Loucy (cell line): ENCODE data around the gene ACVR2B.

Experiments
- H2AFZ ChIP-seq: fragments of 200-600 bp; sonication (generic); 2 replicates; pipeline ENCODE4 v1.6.0; 2016; ENCODE audit warnings: antibody characterized with exemption, mild to moderate bottlenecking, low read length, moderate library complexity
- H3F3A ChIP-seq: fragments of 200-600 bp; 2 replicates; pipeline ENCODE4 v1.6.0; 2016; ENCODE audit warnings: antibody characterized with exemption, low read depth, mild to moderate bottlenecking
- H3K27me3 ChIP-seq: fragments of 200-600 bp; sonication (generic); 2 replicates; pipeline ENCODE4 v1.6.1; 2014; ENCODE audit warnings: low read length, mild to moderate bottlenecking; ENCODE audit not compliant: insufficient read depth, poor library complexity, severe bottlenecking
- H3K36me3 ChIP-seq: fragments of 200-600 bp; sonication (generic); 2 replicates; pipeline ENCODE4 v1.6.1; 2016; ENCODE audit warnings: low read length; ENCODE audit not compliant: insufficient read depth
- H3K4me1 ChIP-seq: fragments of 200-600 bp; sonication (generic); 2 replicates; pipeline ENCODE4 v1.5.1; 2014; ENCODE audit warnings: low read length, mild to moderate bottlenecking; ENCODE audit not compliant: insufficient read depth, poor library complexity, severe bottlenecking
- H3K4me2 ChIP-seq: fragments of 200-600 bp; sonication (generic); 2 replicates; pipeline ENCODE4 v1.6.0; 2014; ENCODE audit warnings: antibody characterized with exemption, low read length, low read depth, mild to moderate bottlenecking; ENCODE audit not compliant: poor library complexity, severe bottlenecking
- H3K4me3 ChIP-seq: fragments of 200-600 bp; sonication (generic); 2 replicates; pipeline ENCODE4 v1.5.1; 2014; ENCODE audit warnings: low read length, mild to moderate bottlenecking, mixed read lengths; ENCODE audit not compliant: poor library complexity, severe bottlenecking
- H3K79me2 ChIP-seq: fragments of 200-600 bp; sonication (generic); 2 replicates; pipeline ENCODE4 v1.6.1; 2014; ENCODE audit warnings: low read length; ENCODE audit not compliant: insufficient read depth
- H3K9ac ChIP-seq: fragments of 200-600 bp; sonication (generic); 2 replicates; pipeline ENCODE4 v1.6.0; 2014; ENCODE audit warnings: mild to moderate bottlenecking, low read depth, low read length, moderate library complexity; ENCODE audit not compliant: poor library complexity, severe bottlenecking
- H3K9me2 ChIP-seq: fragments of 200-600 bp; sonication (generic); replicated peaks from 2 replicates; pipeline ENCODE4 v1.6.1; 2016; ENCODE audit warnings: low read depth, low read length, mixed read lengths
- H3K9me3 ChIP-seq: fragments of 200-600 bp; sonication (generic); 2 replicates; pipeline ENCODE4 v1.6.1; 2014; ENCODE audit warnings: mild to moderate bottlenecking, antibody characterized with exemption, low read length, low read depth; ENCODE audit not compliant: insufficient read depth
- H4K20me1 ChIP-seq: fragments of 200-600 bp; sonication (generic); 2 replicates; pipeline ENCODE4 v1.6.0; 2014; ENCODE audit warnings: antibody characterized with exemption, low read length, mild to moderate bottlenecking; ENCODE audit not compliant: insufficient read depth, poor library complexity, severe bottlenecking
- EZH2phosphoT487 ChIP-seq: fragments of 200-600 bp; IDR thresholded peaks from 2 replicates; pipeline ENCODE4 v1.6.1; 2018; ENCODE audit warnings: antibody characterized with exemption, mild to moderate bottlenecking, moderate library complexity, borderline replicate concordance
- TF ChIP-seq, protein P1 (sequence below): fragments of 200-600 bp; sonication (generic); conservative IDR thresholded peaks from 2 replicates; pipeline ENCODE4 v1.5.1; 2014; ENCODE audit warnings: mild to moderate bottlenecking, antibody characterized with exemption, low read length

ACVR2B gene

DNA sequence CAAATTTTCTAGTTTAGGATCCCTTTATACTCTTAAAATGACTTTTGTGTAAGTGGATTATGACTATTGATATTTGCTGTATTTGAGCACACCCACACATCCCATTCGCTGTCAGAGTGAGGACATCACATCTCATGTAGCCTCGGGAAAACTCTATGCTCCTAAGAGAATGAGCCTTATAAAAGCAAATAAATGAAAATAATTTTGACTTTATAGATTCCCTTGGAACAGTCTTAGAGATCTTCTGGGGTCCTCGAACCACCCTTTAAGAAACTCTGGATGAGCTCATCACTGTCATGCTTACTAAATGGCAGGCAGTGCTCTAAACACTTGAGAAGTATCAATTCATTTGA is 26.4 kb downstream of the ACVR2B start:
- no peak for TF ChIP-seq EZH2phosphoT487
- TF ChIP-seq, protein P1, sequence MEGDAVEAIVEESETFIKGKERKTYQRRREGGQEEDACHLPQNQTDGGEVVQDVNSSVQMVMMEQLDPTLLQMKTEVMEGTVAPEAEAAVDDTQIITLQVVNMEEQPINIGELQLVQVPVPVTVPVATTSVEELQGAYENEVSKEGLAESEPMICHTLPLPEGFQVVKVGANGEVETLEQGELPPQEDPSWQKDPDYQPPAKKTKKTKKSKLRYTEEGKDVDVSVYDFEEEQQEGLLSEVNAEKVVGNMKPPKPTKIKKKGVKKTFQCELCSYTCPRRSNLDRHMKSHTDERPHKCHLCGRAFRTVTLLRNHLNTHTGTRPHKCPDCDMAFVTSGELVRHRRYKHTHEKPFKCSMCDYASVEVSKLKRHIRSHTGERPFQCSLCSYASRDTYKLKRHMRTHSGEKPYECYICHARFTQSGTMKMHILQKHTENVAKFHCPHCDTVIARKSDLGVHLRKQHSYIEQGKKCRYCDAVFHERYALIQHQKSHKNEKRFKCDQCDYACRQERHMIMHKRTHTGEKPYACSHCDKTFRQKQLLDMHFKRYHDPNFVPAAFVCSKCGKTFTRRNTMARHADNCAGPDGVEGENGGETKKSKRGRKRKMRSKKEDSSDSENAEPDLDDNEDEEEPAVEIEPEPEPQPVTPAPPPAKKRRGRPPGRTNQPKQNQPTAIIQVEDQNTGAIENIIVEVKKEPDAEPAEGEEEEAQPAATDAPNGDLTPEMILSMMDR: no peak
- Histone ChIP-seq H3K27me3 (no peaks in the 10 kb centered on the region), H3K9me2 (no peaks in the 10 kb centered on the region), H3F3A (no peaks in the 10 kb centered on the region), H3K4me3 (no peak overlapping the region), H2AFZ (no peak overlapping the region), H3K4me1 (peaks cover 8% of the 10 kb centered on the region), H3K79me2 (peaks cover 3% of the 10 kb centered on the region; the same call in 1 of the 2 replicates), H3K36me3 (peaks cover 36% of the 10 kb centered on the region; the same call in 1 of the 2 replicates), H3K9me3 (no peaks in the 10 kb centered on the region), H4K20me1 (no peaks in the 10 kb centered on the region), H3K4me2 (no peak overlapping the region), H3K9ac (no peak overlapping the region)

GRCh38 chr3:38480930-38481329 is 27.2 kb downstream of the ACVR2B start:
- TF ChIP-seq, protein P1: no peak
- no peak for TF ChIP-seq EZH2phosphoT487

GRCh38 chr3:38482951-38483350 is 29.3 kb downstream of the ACVR2B start:
- Histone ChIP-seq H2AFZ (no peak overlapping the region), H3K79me2 (no peaks in the 10 kb centered on the region), H3F3A (no peaks in the 10 kb centered on the region), H3K9me3 (no peaks in the 10 kb centered on the region), H4K20me1 (no peaks in the 10 kb centered on the region), H3K27me3 (no peaks in the 10 kb centered on the region), H3K36me3 (peaks cover 36% of the 10 kb centered on the region; the same call in 1 of the 2 replicates), H3K9me2 (no peaks in the 10 kb centered on the region), H3K4me2 (no peak overlapping the region), H3K4me1 (peaks cover 8% of the 10 kb centered on the region), H3K4me3 (no peak overlapping the region), H3K9ac (no peak overlapping the region)
- TF ChIP-seq EZH2phosphoT487: no peak
- TF ChIP-seq, protein P1: no peak

More at GRCh38 chr3:38480930-38481329, 27.2 kb downstream of the ACVR2B start:
- peaks cover 36% of the 10 kb centered on the region; the same call in 1 of the 2 replicates for H3K36me3 ChIP-seq
- no peaks in the 10 kb centered on the region for H3K9me2 ChIP-seq
- no peaks in the 10 kb centered on the region for H4K20me1 ChIP-seq
- no peaks in the 10 kb centered on the region for H3K79me2 ChIP-seq
- H3K9me3 ChIP-seq: no peaks in the 10 kb centered on the region
- peaks cover 8% of the 10 kb centered on the region for H3K4me1 ChIP-seq
- H3K9ac ChIP-seq: no peak overlapping the region
- no peaks in the 10 kb centered on the region for H3K27me3 ChIP-seq
- no peak overlapping the region for H3K4me3 ChIP-seq
- no peak overlapping the region for H3K4me2 ChIP-seq
- no peak overlapping the region for H2AFZ ChIP-seq
- no peaks in the 10 kb centered on the region for H3F3A ChIP-seq
